SK-N-MC (cell line): Measurements from ENCODE around the gene RSU1.

Experiments used
- EZH2 ChIP-seq: fragments of 200-600 bp; sonication (generic); IDR thresholded peaks from one replicate; pipeline ENCODE4 v1.6.1; 2017; ENCODE audit warnings: antibody characterized with exemption
- FOXP2 ChIP-seq: optimal IDR thresholded peaks from 2 replicates; pipeline ENCODE3; 2011; ENCODE audit warnings: mild to moderate bottlenecking, moderate library complexity; ENCODE audit not compliant: insufficient read depth; ENCODE audit errors: extremely low read length, control extremely low read depth
- POLR2AphosphoS5 ChIP-seq: IDR thresholded peaks from 2 replicates; pipeline ENCODE4 v1.6.1; 2012; ENCODE audit warnings: mild to moderate bottlenecking, low read depth, low read length, borderline replicate concordance

- no peak for TF ChIP-seq EZH2
- TF ChIP-seq POLR2AphosphoS5 = no peak
- no peak for TF ChIP-seq FOXP2
These were observed 27.5 kb downstream of the RSU1 start for GRCh38 chr10:16789765-16790164.
